ENCODE measurements around the gene LAMP2.

DNA sequence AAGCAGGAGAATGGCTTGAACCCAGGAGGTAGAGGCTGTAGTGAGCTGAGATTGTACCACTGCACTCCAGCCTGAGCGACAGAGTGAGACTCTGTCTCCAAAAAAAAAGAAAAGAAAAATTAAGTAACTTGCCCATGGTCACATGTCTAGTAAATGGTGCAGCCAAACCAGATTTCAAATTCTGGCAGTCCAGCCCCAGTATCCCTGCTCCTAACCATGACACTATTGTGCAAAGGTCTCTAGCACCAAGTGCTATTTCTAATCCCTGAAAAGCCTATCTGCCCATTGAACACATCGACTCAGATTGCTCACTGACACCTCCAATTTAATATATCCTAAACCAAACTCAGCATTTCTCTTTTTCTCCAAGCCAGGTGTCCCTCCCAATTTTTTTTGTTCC is 7.6 kb upstream of the LAMP2 start:
- TF ChIP-seq, protein P1, sequence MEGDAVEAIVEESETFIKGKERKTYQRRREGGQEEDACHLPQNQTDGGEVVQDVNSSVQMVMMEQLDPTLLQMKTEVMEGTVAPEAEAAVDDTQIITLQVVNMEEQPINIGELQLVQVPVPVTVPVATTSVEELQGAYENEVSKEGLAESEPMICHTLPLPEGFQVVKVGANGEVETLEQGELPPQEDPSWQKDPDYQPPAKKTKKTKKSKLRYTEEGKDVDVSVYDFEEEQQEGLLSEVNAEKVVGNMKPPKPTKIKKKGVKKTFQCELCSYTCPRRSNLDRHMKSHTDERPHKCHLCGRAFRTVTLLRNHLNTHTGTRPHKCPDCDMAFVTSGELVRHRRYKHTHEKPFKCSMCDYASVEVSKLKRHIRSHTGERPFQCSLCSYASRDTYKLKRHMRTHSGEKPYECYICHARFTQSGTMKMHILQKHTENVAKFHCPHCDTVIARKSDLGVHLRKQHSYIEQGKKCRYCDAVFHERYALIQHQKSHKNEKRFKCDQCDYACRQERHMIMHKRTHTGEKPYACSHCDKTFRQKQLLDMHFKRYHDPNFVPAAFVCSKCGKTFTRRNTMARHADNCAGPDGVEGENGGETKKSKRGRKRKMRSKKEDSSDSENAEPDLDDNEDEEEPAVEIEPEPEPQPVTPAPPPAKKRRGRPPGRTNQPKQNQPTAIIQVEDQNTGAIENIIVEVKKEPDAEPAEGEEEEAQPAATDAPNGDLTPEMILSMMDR (IDR thresholded peaks at IDR 0.05 in 4 of 5, conservative IDR thresholded peaks at IDR 0.05 in 1 of 5) = no peak
- TF ChIP-seq POLR2A (IDR thresholded peaks at IDR 0.05) = no peak
